ENCODE measurements around the gene IFITM5. TPM values are rescaled to one million over a fixed set of nuclear protein-coding genes. Genes with fewer than 3 reads are reported as not detected.
"Not testable (repeated sequence)": the region's sequence is repeated elsewhere in the genome, so short reads cannot be mapped to it uniquely, and the experiment has no call there.

Gene IFITM5
- not detected in 2 replicates for total RNA-seq

DNA sequence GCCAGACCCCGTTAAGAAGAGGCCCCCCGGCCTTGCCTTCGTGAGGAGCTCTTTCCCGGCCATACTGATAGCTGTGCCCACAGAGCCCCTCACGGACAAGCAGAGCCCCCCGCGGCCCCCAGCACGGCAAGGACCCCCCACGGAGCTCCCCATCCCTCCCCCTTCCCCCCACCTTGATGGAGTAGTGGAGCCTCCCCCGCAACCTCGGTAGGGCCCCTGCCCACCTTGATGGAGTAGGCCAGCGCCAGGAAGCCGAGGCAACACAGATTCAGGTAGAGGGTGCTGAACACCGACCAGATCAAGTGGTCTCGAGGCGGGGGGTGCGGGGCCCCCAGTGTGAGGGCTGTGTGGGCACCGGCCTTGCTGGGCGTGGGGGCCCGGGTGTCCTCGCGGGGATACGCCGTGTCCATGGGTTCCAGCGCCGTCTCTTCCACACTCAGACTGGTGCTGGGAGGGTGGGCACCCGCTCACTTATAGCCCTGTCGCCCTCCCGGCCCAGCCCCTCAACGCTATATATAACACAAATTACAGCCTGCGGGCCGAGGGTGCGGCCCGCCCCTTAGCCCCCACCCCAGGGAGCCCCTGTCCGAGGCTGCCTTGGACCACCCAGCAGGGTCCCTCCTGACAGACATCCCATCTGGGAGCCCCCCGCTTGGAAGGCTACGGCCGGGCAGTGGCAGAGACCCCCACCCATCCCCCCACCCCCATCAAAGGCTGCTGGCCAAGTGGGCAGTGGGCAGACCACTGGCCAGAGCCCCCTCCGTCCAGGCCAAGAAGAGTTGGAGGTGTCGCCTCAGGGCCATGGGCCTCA lies at the start of gene IFITM5:
Gene IFITM5, minus strand, starts transcription at position 446 of the 811 bp plus-strand sequence. Its CDS starts 36 bp downstream, at position 410.
- no peaks in the 10 kb centered on the region for H3K9me3 Mint-ChIP-seq
- peaks cover 3% of the 10 kb centered on the region for H3K36me3 Mint-ChIP-seq (ENCODE audit: low read depth)
- no peak for DNase-seq
- intact Hi-C loops (cut with micrococcal nuclease): no loop called here
- H3K27ac Mint-ChIP-seq: no peak within 1 kb of the TSS
- H3K4me3 Mint-ChIP-seq: no peak within 1 kb of the TSS
- H3K27me3 Mint-ChIP-seq: peaks cover 9% of the 10 kb centered on the region
- H3K4me1 Mint-ChIP-seq: peaks cover 10% of the 10 kb centered on the region

DNA sequence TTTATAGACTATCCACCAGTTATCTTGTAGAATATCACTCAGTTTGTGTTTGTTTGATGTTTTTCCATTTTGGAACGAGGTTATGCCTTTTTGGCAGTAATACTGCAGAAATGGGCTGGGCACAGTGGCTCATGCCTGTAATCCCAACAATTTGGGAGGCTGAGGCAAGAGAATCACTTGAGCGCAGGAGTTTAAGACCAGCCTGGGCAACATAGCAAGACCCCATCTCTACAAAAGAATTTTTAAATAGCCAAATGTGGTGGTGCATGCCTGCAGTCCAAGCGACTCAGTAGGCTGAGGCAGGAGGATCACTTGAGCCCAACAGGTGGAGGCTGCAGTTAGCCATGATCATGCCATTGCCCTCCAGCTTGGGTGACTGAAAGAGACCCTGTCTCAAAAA lies 47.2 kb upstream of the IFITM5 start:
- intact Hi-C loops (cut with micrococcal nuclease): no loop called here
- H3K4me3 Mint-ChIP-seq: no peak overlapping the region
- H3K9me3 Mint-ChIP-seq: no peaks in the 10 kb centered on the region
- H3K36me3 Mint-ChIP-seq (ENCODE audit: low read depth): no peaks in the 10 kb centered on the region
- peaks cover 4% of the 10 kb centered on the region for H3K27me3 Mint-ChIP-seq
- H3K27ac Mint-ChIP-seq: no peak overlapping the region
- peaks cover 15% of the 10 kb centered on the region for H3K4me1 Mint-ChIP-seq
- no peak for DNase-seq

DNA sequence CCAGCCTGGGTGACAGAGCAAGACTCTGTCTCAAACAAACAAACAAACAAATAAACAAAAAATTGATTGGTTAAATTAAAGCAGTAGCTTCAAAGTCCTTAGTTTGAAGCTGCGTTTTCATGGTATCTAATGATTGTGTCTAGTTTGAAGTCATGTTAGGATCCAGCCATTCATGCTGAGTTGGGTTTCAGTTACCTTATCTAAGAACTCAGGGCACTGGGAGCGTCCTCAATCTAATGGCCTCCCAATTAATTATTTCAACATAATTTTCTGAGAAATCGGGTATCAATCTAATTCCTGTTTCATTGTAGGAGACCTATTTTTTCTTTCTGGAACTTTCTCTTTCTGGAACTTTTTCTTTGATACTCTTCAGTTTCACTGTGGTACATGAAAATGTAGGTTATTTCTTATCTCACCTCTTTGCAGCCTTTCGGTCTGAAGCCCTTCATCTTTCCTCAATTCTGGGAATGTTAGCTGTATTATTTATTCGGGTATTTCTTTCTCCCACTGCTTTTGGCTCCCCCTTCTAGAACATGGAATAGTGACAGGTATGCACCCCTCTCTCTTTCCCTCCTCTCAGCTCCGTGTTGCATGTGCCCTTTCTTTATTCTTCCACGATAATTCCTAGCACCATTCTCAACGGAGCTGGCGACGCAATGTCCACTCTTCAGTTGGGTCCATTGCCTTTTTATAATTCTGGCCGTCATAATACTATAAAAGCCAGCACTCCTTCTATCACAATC lies 45.7 kb upstream of the IFITM5 start:
- no peaks in the 10 kb centered on the region for H3K9me3 Mint-ChIP-seq
- no peaks in the 10 kb centered on the region for H3K36me3 Mint-ChIP-seq (ENCODE audit: low read depth)
- no peak for DNase-seq
- no peak overlapping the region for H3K4me3 Mint-ChIP-seq
- peaks cover 6% of the 10 kb centered on the region for H3K4me1 Mint-ChIP-seq
- intact Hi-C loops (cut with micrococcal nuclease): no loop called here
- H3K27ac Mint-ChIP-seq: no peak overlapping the region
- H3K27me3 Mint-ChIP-seq: peaks cover 6% of the 10 kb centered on the region

DNA sequence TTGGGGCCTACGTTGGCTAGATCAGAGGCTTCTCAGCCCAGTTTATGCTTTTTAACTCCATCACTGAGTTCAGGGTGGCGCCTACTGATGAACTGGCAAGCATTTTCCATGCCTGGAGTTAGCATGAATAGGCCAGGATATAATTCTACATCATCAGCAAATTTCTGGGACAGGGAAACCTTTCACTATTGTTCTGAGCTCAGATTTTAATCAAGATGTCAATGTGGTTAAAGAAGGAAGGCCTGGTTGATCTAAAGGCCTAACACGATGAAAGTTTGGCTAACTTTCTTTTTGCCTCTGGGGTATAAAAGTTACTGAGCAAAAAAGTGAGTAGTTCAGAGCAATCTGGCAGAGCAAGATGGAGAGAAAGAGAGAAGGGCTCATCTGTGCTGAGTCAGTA lies 43.0 kb upstream of the IFITM5 start:
- peaks cover 6% of the 10 kb centered on the region for H3K27me3 Mint-ChIP-seq
- H3K27ac Mint-ChIP-seq: peak overlapping the region; percentile 7
- DNase-seq: no peak
- intact Hi-C loops (cut with micrococcal nuclease): no loop called here
- no peaks in the 10 kb centered on the region for H3K36me3 Mint-ChIP-seq (ENCODE audit: low read depth)
- peaks cover 4% of the 10 kb centered on the region for H3K4me1 Mint-ChIP-seq
- H3K4me3 Mint-ChIP-seq: no peak overlapping the region
- H3K9me3 Mint-ChIP-seq: no peaks in the 10 kb centered on the region

DNA sequence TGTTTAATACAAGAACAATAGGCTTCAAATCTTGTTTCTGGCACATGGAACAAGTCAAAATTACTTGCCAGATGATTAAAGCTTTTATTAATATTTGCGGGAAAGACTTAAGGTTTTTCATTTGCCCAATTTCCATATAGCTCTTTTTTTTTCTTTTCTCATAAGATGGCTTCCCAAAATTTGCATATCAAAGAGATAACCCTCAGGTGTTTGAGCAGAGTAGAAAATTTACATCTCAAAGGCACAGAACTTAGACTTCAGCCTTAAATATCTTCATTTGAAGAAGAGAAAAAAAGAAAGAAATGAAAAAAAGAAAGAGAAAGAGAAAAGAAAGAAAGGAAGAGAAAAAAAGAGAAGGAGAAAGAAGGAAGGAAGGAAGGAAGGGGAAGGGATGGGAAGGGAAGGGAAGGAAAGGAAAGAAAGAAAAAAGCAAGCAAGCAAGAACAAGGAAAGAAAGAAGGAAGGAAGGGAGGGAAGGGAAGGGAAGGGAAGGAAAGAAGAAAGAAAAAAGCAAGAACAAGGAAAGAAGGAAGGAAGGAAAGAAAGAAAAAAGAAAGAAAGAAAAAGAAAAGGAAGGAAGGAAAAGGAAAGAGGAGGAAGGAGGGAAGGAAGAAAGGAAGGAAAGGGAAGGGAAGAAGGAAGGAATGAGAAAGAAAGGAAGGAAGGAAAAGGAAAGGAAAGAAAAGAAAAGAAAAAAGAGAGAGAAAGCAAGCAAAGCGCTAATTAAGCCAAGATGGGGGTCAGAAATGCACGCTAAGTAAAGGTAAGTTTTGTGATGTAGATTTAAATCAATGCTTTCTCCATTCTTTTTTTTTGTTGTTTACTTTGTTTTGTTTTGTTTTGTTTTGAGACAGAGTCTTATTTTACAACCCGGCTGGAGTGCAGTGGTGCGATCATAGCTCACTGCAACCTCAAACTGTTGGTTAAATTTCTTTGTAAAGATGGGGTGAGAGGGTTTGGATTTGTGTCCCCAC lies 41.5 kb upstream of the IFITM5 start:
- Mint-ChIP-seq H3K4me1 (peaks cover 12% of the 10 kb centered on the region), H3K4me3 (no peak overlapping the region), H3K36me3 (ENCODE audit: low read depth) (no peaks in the 10 kb centered on the region), H3K9me3 (no peaks in the 10 kb centered on the region), H3K27me3 (peaks cover 2% of the 10 kb centered on the region), H3K27ac (no peak overlapping the region)
- DNase-seq: no peak
- intact Hi-C loops (cut with micrococcal nuclease): no loop called here

DNA sequence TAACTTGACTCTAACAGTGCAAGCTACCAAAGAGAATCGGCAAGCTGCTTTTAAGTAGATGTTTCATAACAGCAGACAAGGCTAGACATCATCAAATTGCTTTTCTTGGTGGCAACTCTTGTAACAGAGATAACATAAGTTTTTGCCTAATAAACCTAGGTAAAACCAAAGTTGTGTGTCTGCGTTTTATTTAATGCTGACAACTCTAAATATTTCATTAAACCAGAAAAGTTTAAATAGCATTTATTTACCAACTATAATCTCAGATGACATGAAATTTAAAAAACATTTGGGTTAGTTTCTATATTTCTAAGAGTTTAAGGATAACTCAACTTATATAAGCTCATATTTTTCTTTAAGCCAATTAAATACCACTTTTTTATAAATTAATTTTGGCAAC lies 40.6 kb upstream of the IFITM5 start:
- Mint-ChIP-seq H3K27ac (no peak overlapping the region), H3K36me3 (ENCODE audit: low read depth) (no peaks in the 10 kb centered on the region), H3K27me3 (peaks cover 2% of the 10 kb centered on the region), H3K9me3 (no peaks in the 10 kb centered on the region), H3K4me3 (no peak overlapping the region), H3K4me1 (peaks cover 17% of the 10 kb centered on the region)
- DNase-seq: no peak
- intact Hi-C loops (cut with micrococcal nuclease): no loop called here

DNA sequence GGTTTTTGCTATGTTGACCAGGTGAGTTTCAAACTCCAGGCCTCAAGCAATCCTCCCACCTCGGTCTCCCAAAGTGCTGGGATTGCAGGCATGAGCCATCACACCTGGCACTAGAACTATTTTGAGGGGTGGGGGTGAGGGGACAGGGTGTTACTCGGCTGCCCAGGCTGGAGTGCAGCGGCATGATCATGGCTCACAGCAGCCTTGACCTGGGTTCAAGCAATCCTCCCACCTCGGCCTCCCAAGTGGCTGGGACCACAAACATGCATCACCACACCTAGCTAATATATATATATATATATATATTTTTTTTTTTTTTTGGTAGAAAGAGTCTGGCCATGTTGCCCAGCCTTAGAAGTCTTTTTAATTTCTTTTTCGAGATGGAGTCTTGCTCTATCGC lies 38.4 kb upstream of the IFITM5 start:
- Mint-ChIP-seq H3K36me3 (ENCODE audit: low read depth) (no peaks in the 10 kb centered on the region), H3K9me3 (no peaks in the 10 kb centered on the region), H3K27ac (no peak overlapping the region), H3K4me1 (peaks cover 19% of the 10 kb centered on the region), H3K27me3 (peaks cover 2% of the 10 kb centered on the region), H3K4me3 (no peak overlapping the region)
- intact Hi-C loops (cut with micrococcal nuclease): no loop called here
- no peak for DNase-seq

DNA sequence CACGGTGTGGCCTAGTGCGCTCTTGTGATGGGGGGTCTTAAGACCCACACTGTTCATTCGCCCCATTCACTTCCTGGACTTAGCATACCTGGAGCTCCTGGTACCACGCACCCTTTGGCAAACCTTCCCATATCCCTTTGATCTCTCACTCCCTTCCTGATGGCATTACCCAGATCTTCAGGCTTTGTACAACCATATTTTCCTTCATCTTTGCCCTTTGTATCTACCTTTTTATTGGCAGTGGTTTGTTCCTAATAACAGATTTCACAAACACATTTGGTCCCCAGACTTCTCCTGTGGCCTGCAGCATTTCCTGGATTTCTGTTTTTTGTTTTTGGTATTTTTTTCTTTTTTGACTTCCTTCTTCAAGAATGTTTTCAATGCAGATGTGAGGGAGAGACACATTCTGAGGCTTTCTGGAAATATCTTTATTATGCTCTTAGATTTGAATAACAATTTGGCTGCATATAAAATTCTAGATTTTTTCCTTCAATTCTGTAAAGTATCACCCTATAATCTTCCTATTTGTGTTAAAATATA lies 37.4 kb upstream of the IFITM5 start:
- H3K27ac Mint-ChIP-seq: no peak overlapping the region
- H3K4me3 Mint-ChIP-seq: no peak overlapping the region
- intact Hi-C loops (cut with micrococcal nuclease): no loop called here
- DNase-seq: no peak
- H3K27me3 Mint-ChIP-seq: peaks cover 2% of the 10 kb centered on the region
- no peaks in the 10 kb centered on the region for H3K9me3 Mint-ChIP-seq
- no peaks in the 10 kb centered on the region for H3K36me3 Mint-ChIP-seq (ENCODE audit: low read depth)
- H3K4me1 Mint-ChIP-seq: peaks cover 17% of the 10 kb centered on the region

DNA sequence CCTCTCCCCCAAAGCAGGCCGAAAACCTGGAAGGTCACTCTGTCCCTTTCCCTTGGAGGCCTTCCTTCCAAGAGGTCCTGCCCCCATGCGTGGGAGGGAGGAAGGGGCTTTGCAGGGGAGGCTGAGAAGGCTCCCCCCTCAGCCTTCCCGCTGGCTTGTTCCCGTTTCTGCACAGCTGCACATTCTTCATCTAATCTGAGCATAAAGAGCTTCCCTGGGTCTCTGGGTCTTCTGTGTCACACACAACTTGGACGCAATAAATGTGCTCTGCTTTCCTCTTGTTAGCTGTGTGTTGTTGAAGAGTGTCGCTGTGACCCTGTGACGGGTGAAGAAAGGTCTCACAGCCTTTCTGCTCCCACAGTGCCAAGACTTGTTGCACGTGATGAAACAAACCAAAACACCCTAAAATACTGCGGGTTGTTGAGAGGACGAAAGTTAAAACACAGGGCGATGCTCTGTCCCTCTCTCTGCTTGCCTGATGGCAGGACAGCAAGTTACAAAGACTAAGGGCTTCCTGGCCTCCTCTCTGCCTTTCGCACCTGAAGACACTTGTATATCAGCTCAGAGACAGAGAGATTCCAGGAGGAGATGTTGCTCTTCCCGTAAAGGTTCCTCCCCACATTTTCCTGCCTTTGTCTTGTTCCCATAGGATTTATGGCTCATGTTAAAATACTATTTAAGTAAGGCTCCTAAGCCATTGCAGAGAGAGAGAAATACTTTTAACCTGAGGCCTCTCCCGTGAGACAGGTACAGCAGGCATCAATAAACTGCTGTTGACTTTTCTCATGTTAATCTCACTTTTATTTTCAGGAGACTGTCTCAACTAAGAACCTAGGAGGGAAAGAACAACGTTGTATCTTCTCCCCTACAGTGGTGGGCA lies 36.7 kb upstream of the IFITM5 start:
- intact Hi-C loops (cut with micrococcal nuclease): no loop called here
- Mint-ChIP-seq H3K27ac (no peak overlapping the region), H3K4me3 (no peak overlapping the region), H3K9me3 (no peaks in the 10 kb centered on the region), H3K27me3 (peaks cover 2% of the 10 kb centered on the region), H3K36me3 (ENCODE audit: low read depth) (no peaks in the 10 kb centered on the region), H3K4me1 (peaks cover 23% of the 10 kb centered on the region)
- DNase-seq: no peak

DNA sequence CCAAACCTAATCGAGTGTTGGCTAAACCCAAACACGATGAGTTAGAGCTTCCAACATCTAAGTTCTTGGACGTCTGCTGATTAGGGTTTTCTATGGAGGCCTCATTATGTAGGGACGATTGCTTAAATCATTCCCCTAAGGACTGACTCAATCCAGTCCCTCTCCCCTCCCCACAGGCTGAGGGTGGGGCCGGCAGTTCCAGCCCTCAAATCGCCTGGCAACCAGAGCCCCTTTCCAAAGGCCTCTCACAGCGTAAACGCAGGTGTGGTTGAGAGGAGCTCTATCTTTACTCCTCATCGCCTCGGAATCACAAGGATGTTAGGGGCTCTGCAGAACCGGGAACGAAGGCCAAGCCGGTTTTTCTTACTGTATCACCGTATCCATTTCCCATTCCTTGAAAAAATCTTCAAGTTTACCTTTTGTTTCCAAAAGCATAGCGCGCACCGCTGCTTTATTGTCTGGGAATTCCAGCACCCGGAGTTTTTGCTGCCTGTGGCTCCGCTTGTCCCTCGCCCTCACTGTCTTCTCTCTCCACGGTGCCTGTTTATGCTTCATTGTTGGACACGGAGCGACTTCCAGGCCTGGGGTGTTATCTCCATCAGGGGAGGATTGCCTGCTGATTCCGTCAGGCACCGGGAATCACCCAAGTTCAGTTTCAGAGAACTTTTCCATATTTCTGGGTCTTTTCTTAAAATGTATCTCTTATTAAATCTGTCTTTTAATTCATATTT lies 35.1 kb upstream of the IFITM5 start:
- H3K36me3 Mint-ChIP-seq (ENCODE audit: low read depth): peaks cover under 1% of the 10 kb centered on the region
- H3K9me3 Mint-ChIP-seq: no peaks in the 10 kb centered on the region
- peaks cover 36% of the 10 kb centered on the region for H3K4me1 Mint-ChIP-seq
- intact Hi-C loops (cut with micrococcal nuclease): no loop called here
- H3K27me3 Mint-ChIP-seq: no peaks in the 10 kb centered on the region
- no peak for DNase-seq
- H3K27ac Mint-ChIP-seq: no peak overlapping the region
- H3K4me3 Mint-ChIP-seq: no peak overlapping the region

DNA sequence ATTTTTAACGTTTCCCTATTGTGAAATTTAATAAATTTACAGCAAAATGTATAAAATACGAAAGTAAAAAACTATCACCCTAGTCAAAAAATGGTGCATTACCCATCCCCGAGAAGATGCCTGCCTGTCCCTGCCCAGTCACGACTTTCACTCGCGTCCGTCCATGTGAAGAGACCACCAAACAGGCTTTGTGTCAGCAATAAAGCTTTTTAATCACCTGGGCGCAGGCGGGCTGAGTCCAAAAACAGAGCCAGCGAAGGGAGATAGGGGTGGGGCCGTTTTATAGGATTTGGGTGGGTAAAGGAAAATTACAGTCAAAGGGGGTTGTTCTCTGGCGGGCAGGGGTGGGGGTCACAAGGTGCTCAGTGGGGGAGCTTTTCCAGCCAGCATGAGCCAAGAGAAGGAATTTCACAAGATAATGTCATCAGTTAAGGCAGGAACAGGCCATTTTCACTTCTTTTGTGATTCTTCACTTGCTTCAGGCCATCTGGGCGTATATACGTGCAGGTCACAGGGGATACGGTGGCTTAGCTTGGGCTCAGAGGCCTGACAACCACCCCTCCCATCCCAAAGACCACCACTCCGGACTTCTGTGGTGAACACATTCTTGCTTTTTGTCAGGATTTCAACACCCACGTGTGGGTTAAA lies 34.4 kb upstream of the IFITM5 start:
- intact Hi-C loops (cut with micrococcal nuclease); H3K27me3 Mint-ChIP-seq; H3K36me3 Mint-ChIP-seq (ENCODE audit: low read depth); H3K4me3 Mint-ChIP-seq; H3K27ac Mint-ChIP-seq; H3K9me3 Mint-ChIP-seq; DNase-seq: not testable (repeated sequence)
- H3K4me1 Mint-ChIP-seq: peaks cover 41% of the 10 kb centered on the region

All from activated CD4-positive, alpha-beta T cell treated with anti-CD3 and anti-CD28 coated beads, Interleukin-2, amount 10 ng/mL, durations not matched to agents 24 days and 14 days (primary cell).